Endothelial cell of umbilical vein (primary cell): Measurements from ENCODE around the gene FGD3. TPM values are rescaled to one million over a fixed set of nuclear protein-coding genes. Genes with fewer than 3 reads are reported as not detected.

Experiments
- BruUV-seq: library from RNA; stranded (reverse); fragments of 400-500 nt; replicated peaks from 2 replicates; lab custom pipeline; 2021; lab: Mats Ljungman, UMichigan
- CTCF ChIA-PET: fragments of 300-600, 350-600 bp; sonication (Branson Sonifier 250); formaldehyde crosslinking; loops from one replicate; lab custom pipeline; 2021; ENCODE audit warnings: antibody characterized with exemption, inconsistent platforms; lab: Charles Lee
- POLR2A ChIA-PET: fragments of 300-600, 350-600 bp; sonication (Branson Sonifier 250); formaldehyde crosslinking; loops from one replicate; lab custom pipeline; 2021; ENCODE audit warnings: antibody characterized with exemption, inconsistent platforms; lab: Charles Lee
- DNase-seq: peaks from one replicate; pipeline ENCODE4 v3.0.0-alpha.2; 2011; ENCODE audit warnings: low read depth, low spot score
- FAIRE-seq: peaks from 2 replicates; lab custom pipeline; 2011; peaks lifted over from hg19 to GRCh38; lab: Jason Lieb, UNC
- H2AFZ ChIP-seq: 2 replicates; pipeline ENCODE4 v1.6.0; 2012; ENCODE audit warnings: low read depth, low read length, control low read depth, inconsistent platforms
- H3K27ac ChIP-seq: 2 replicates; pipeline ENCODE4 v1.5.1; 2011; ENCODE audit warnings: low read depth, mild to moderate bottlenecking, control low read depth, low read length, moderate library complexity; ENCODE audit not compliant: insufficient read depth
- H3K27me3 ChIP-seq, 2 experiments: 2 replicates each; pipeline versions ENCODE4 v1.6.0 to v1.6.1; 2011; ENCODE audit warnings: low read length in 2 of 2, mixed read lengths in 1 of 2; ENCODE audit not compliant: control insufficient read depth in 2 of 2, insufficient read depth in 2 of 2
- H3K36me3 ChIP-seq, 2 experiments: 2 replicates in 1 of 2; 3 replicates in 1 of 2; pipeline ENCODE4 v1.5.1; 2011; ENCODE audit warnings: low read length in 2 of 2, mild to moderate bottlenecking in 1 of 2, moderate library complexity in 1 of 2; ENCODE audit not compliant: control insufficient read depth in 2 of 2, insufficient read depth in 2 of 2; ENCODE audit errors: extremely low read depth in 1 of 2
- H3K4me1 ChIP-seq: 3 replicates; pipeline ENCODE4 v1.5.1; 2011; ENCODE audit warnings: mild to moderate bottlenecking, low read length; ENCODE audit not compliant: control insufficient read depth, insufficient read depth; ENCODE audit errors: extremely low read depth
- H3K4me2 ChIP-seq: 2 replicates; pipeline ENCODE4 v1.6.1; 2011; ENCODE audit warnings: low read length, control low read depth, mixed read lengths; ENCODE audit not compliant: insufficient read depth
- H3K4me3 ChIP-seq, 3 experiments: fragments of 200-600 bp in 1 of 3; sonication (generic), shearing (Covaris generic) in 1 of 3; replicated peaks in 1 of 3; 2 replicates each; pipeline ENCODE4 v1.5.1; 2011 to 2016; ENCODE audit warnings: control low read depth in 3 of 3, low read length in 3 of 3, mild to moderate bottlenecking in 2 of 3, inconsistent platforms in 1 of 3, low read depth in 1 of 3, moderate library complexity in 1 of 3; ENCODE audit not compliant: insufficient read depth in 1 of 3
- H3K79me2 ChIP-seq: 2 replicates; pipeline ENCODE4 v1.6.0; 2012; ENCODE audit warnings: low read length, inconsistent platforms; ENCODE audit not compliant: control insufficient read depth, insufficient read depth
- H3K9ac ChIP-seq: replicated peaks from 2 replicates; pipeline ENCODE3; 2011; ENCODE audit warnings: low read length, control low read depth; ENCODE audit not compliant: insufficient read depth; ENCODE audit errors: extremely low read depth
- H3K9me1 ChIP-seq: replicated peaks from 3 replicates; pipeline ENCODE4 v1.6.0; 2011; ENCODE audit warnings: mild to moderate bottlenecking, low read length; ENCODE audit not compliant: control insufficient read depth, insufficient read depth; ENCODE audit errors: extremely low read depth
- H3K9me3 ChIP-seq: replicated peaks from 2 replicates; pipeline ENCODE4 v1.5.1; 2012; ENCODE audit warnings: low read length, inconsistent platforms; ENCODE audit not compliant: control insufficient read depth, insufficient read depth
- H4K20me1 ChIP-seq: replicated peaks from 2 replicates; pipeline ENCODE3; 2011; ENCODE audit warnings: mild to moderate bottlenecking, low read length; ENCODE audit not compliant: control insufficient read depth, insufficient read depth; ENCODE audit errors: extremely low read depth
- CTCF ChIP-seq, 2 donors: IDR thresholded peaks; 1 replicate in 1 of 2; 2 replicates in 1 of 2; pipeline ENCODE4 v1.5.1; 2011; ENCODE audit warnings: low read length in 2 of 2, mild to moderate bottlenecking in 2 of 2, moderate library complexity in 2 of 2, control low read depth in 1 of 2, inconsistent platforms in 1 of 2, low read depth in 1 of 2; ENCODE audit not compliant: insufficient read depth in 1 of 2; ENCODE audit errors: extremely low read depth in 1 of 2
- EZH2 ChIP-seq: IDR thresholded peaks from 2 replicates; pipeline ENCODE4 v1.6.1; 2012; ENCODE audit warnings: borderline replicate concordance, low read depth, mild to moderate bottlenecking, moderate library complexity, low read length, inconsistent platforms; ENCODE audit not compliant: severe bottlenecking
- FOS ChIP-seq: IDR thresholded peaks from 2 replicates; pipeline ENCODE4 v1.6.1; 2011; ENCODE audit warnings: mild to moderate bottlenecking, low read length, moderate library complexity, borderline replicate concordance; ENCODE audit not compliant: insufficient read depth
- GATA2 ChIP-seq: IDR thresholded peaks from 2 replicates; pipeline ENCODE4 v1.7.0; 2011; ENCODE audit warnings: low read depth, mild to moderate bottlenecking, moderate library complexity, mixed read lengths, low read length; ENCODE audit not compliant: insufficient read length, insufficient read depth
- JUN ChIP-seq: IDR thresholded peaks from 2 replicates; pipeline ENCODE4 v1.6.1; 2011; ENCODE audit warnings: borderline replicate concordance, low read depth; ENCODE audit not compliant: insufficient read length, insufficient read depth
- MAX ChIP-seq: IDR thresholded peaks from 2 replicates; pipeline ENCODE4 v1.6.1; 2011; ENCODE audit not compliant: insufficient read depth, insufficient read length
- MYC ChIP-seq: IDR thresholded peaks from one replicate; pipeline ENCODE4 v1.6.1; 2011; ENCODE audit warnings: mild to moderate bottlenecking, low read depth, low read length
- POLR2A ChIP-seq: IDR thresholded peaks from 2 replicates; pipeline ENCODE4 v1.6.1; 2012; ENCODE audit warnings: low read depth, mild to moderate bottlenecking, control low read depth, low read length
- POLR2AphosphoS5 ChIP-seq: IDR thresholded peaks from 2 replicates; pipeline ENCODE4 v1.6.1; 2012; ENCODE audit warnings: low read depth, mild to moderate bottlenecking, control low read depth, low read length, moderate library complexity; ENCODE audit not compliant: insufficient read depth
- dilution Hi-C: fragments of 300-500 bp; cut with MboI; formaldehyde crosslinking; loops from one replicate; pipeline ENCODE4 v1.15.0; 2019; ENCODE audit warnings: low sequenced_read_pairs; ENCODE audit not compliant: extremely low pct_ligation_motif_present
- intact Hi-C: fragments of 100-400 bp; cut with micrococcal nuclease; formaldehyde crosslinking; loops from one replicate; pipeline ENCODE4 v1.10.0; 2022
- polyA plus RNA-seq, 4 experiments: library from polyadenylated mRNA; depleted of rRNA in 3 of 4; stranded (reverse) in 3 of 4; unstranded in 1 of 4; fragments of >200 nt; gene quantifications; 2 replicates each; pipeline versions ENCODE4 v1.2.1 to v1.2.3, GENCODE V29; 2011 to 2012; ENCODE audit warnings: missing spikeins in 1 of 4
- total RNA-seq: library from RNA; stranded (reverse); gene quantifications from 2 replicates; pipeline ENCODE4 v1.2.3, GENCODE V29; 2021

Gene FGD3
- total and polyA plus RNA-seq, 2 donors (not counting 3 experiments of a cell fraction or from before 2014, with no cell fraction given), result not detected

GRCh38 chr9:93010056-93010455 is 62.7 kb downstream of the FGD3 start:
- no TSS peak for BruUV-seq
- ChIA-PET POLR2A (no interaction called here), CTCF (no interaction called here)
- H3K79me2 ChIP-seq, result no peaks in the 10 kb centered on the region
- H2AFZ ChIP-seq, result no peak overlapping the region
- intact Hi-C loops, result no loop called here
- H3K9me1 ChIP-seq, result no peaks in the 10 kb centered on the region
- no peak for FAIRE-seq
- H4K20me1 ChIP-seq, result no peaks in the 10 kb centered on the region
- no peaks in the 10 kb centered on the region for H3K36me3 ChIP-seq
- no peak overlapping the region for H3K4me3 ChIP-seq
- DNase-seq, result no peak
- dilution Hi-C loops, result no loop called here
- H3K9me3 ChIP-seq, result no peaks in the 10 kb centered on the region
- no peaks in the 10 kb centered on the region for H3K4me1 ChIP-seq
- no peaks in the 10 kb centered on the region for H3K27me3 ChIP-seq
- no peak overlapping the region for H3K9ac ChIP-seq
- no peak overlapping the region for H3K27ac ChIP-seq
- TF ChIP-seq JUN, result no peak
- TF ChIP-seq CTCF (IDR thresholded peaks at IDR 0.05; ENCODE audit: extremely low read depth in 1 of 2, insufficient read depth in 1 of 2, low read depth in 1 of 2, low read length in 2 of 2), result no peak
- H3K4me2 ChIP-seq, result no peak overlapping the region

- FAIRE-seq, result no peak
Observed at GRCh38 chr9:93010704-93011103, 63.4 kb downstream of the FGD3 start.

More at GRCh38 chr9:93010704-93011103, 63.4 kb downstream of the FGD3 start:
- Histone ChIP-seq H2AFZ (no peak overlapping the region), H4K20me1 (no peaks in the 10 kb centered on the region), H3K9ac (no peak overlapping the region), H3K4me2 (no peak overlapping the region), H3K27ac (no peak overlapping the region), H3K9me1 (no peaks in the 10 kb centered on the region), H3K27me3 (no peaks in the 10 kb centered on the region), H3K36me3 (no peaks in the 10 kb centered on the region), H3K4me1 (no peaks in the 10 kb centered on the region), H3K79me2 (no peaks in the 10 kb centered on the region), H3K9me3 (no peaks in the 10 kb centered on the region), H3K4me3 (no peak overlapping the region)
- no TSS peak for BruUV-seq
- DNase-seq, result no peak
- ChIA-PET POLR2A (no interaction called here), CTCF (no interaction called here)
- TF ChIP-seq POLR2A (no peak), MYC (no peak), EZH2 (no peak), FOS (no peak), MAX (no peak), POLR2AphosphoS5 (no peak), JUN (no peak), GATA2 (no peak), CTCF (IDR thresholded peaks at IDR 0.05; ENCODE audit: extremely low read depth in 1 of 2, insufficient read depth in 1 of 2, low read depth in 1 of 2, low read length in 2 of 2) (no peak)
- dilution Hi-C loops, result no loop called here
- intact Hi-C loops, result no loop called here
